Kidney (tissue), 14 donors: ENCODE measurements around the gene IL3RA. TPM values are rescaled to one million over a fixed set of nuclear protein-coding genes. Genes with fewer than 3 reads are reported as not detected.
A peak's percentile ranks its signal among the peaks of the same experiment; 100 is the strongest.

ENCODE experiments used
- DNase-seq, 5 donors: peaks; one replicate each; pipeline ENCODE4 v3.0.0-alpha.2; 2013 to 2020
- FAIRE-seq: peaks from 2 replicates; lab custom pipeline; 2012; peaks lifted over from hg19 to GRCh38; lab: Jason Lieb, UNC
- H3K27ac ChIP-seq, 2 donors: one replicate each; pipeline ENCODE4 v1.7.0; 2013; ENCODE audit warnings: low read depth in 2 of 2, low read length in 2 of 2, inconsistent platforms in 1 of 2
- H3K27me3 ChIP-seq: one replicate; pipeline ENCODE4 v1.7.1; 2013; ENCODE audit warnings: low read length, inconsistent platforms; ENCODE audit not compliant: control insufficient read depth, insufficient read depth
- H3K36me3 ChIP-seq, 3 donors: one replicate each; pipeline versions ENCODE4 v1.7.0 to v1.7.1; 2013; ENCODE audit warnings: low read length in 3 of 3, control low read depth in 1 of 3, inconsistent platforms in 1 of 3; ENCODE audit not compliant: insufficient read depth in 3 of 3, control insufficient read depth in 2 of 3
- H3K4me1 ChIP-seq, 3 donors: one replicate each; pipeline versions ENCODE4 v1.7.0 to v1.7.1; 2013; ENCODE audit warnings: low read length in 3 of 3, inconsistent platforms in 1 of 3, low read depth in 1 of 3; ENCODE audit not compliant: control insufficient read depth in 2 of 3, insufficient read depth in 2 of 3
- H3K4me3 ChIP-seq, 3 donors: one replicate each; pipeline versions ENCODE4 v1.7.0 to v1.8.1; 2013; ENCODE audit warnings: low read length in 3 of 3, control low read depth in 1 of 3, inconsistent platforms in 1 of 3
- H3K9ac ChIP-seq, 3 donors: one replicate each; pipeline versions ENCODE4 v1.7.0 to v1.7.1; 2013; ENCODE audit warnings: low read length in 3 of 3, control low read depth in 1 of 3, inconsistent platforms in 1 of 3
- H3K9me3 ChIP-seq, 3 donors: one replicate each; pipeline versions ENCODE4 v1.7.0 to v1.7.1; 2013; ENCODE audit warnings: low read length in 3 of 3, control low read depth in 1 of 3, inconsistent platforms in 1 of 3; ENCODE audit not compliant: control insufficient read depth in 2 of 3, insufficient read depth in 1 of 3
- intact Hi-C: fragments of 100-400 bp; cut with DNase I; formaldehyde crosslinking; loops from one replicate; pipeline ENCODE4 v1.11.1; 2022
- polyA plus RNA-seq: library from polyadenylated mRNA; stranded (reverse); fragments of 350-450 nt; fragmentation: Illumina TruSeq; extraction: RNeasy Lipid Tissue Mini Kit (QIAGEN cat#74804); gene quantifications from one replicate; pipeline ENCODE4 v1.2.3, GENCODE V29; 2014; ENCODE audit warnings: low read depth, low replicate concordance; ENCODE audit not compliant: insufficient read depth
- total RNA-seq: library from RNA; stranded (reverse); fragmentation: NEBNext Ultra II Directional; extraction: Animal tissue kit (Norgen Biotek cat#: 25700); gene quantifications from one replicate; pipeline ENCODE4 v1.2.1, GENCODE V29; 2021
- TF ChIP-seq, protein P1 (sequence below): IDR thresholded peaks from 3 replicates; pipeline ENCODE4 v1.5.1; 2012; ENCODE audit warnings: mild to moderate bottlenecking, moderate library complexity, borderline replicate concordance; ENCODE audit not compliant: insufficient read depth; ENCODE audit errors: extremely low read depth
- donor health status: control.
- donor health status: control.
- donor health status: control.
- donor health status: control.
- donor health status: control.
- donor health status: DM: yes; HTN: yes; CAD: no.
- donor health status: Normal renal cell carcinoma (clear cell type).

IL3RA gene
- total and polyA plus RNA-seq, 2 donors from 2014 or later: 4.6 to 10.2 TPM

DNA sequence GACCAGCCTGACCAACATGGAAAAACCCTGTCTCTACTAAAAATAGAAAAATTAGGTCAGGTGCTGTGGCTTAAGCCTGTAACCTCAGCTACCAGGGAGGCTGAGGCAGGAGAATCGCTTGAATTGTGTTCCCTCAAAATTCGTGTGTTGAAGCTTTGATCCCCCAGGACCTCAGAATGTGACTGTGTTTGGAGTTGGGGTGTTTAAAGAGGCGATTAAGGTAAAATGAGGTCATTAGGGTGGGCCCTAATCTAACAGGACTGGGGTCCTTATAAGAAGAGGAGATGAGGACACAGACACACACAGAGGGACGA is 31.8 kb downstream of the IL3RA start:
- Histone ChIP-seq H3K27ac (no peak overlapping the region), H3K27me3 (no peaks in the 10 kb centered on the region), H3K4me3 (no peak overlapping the region), H3K9me3 (no peaks in the 10 kb centered on the region), H3K36me3 (no peaks in the 10 kb centered on the region), H3K9ac (no peak overlapping the region), H3K4me1 (no peaks in the 10 kb centered on the region)
- TF ChIP-seq, protein P1, sequence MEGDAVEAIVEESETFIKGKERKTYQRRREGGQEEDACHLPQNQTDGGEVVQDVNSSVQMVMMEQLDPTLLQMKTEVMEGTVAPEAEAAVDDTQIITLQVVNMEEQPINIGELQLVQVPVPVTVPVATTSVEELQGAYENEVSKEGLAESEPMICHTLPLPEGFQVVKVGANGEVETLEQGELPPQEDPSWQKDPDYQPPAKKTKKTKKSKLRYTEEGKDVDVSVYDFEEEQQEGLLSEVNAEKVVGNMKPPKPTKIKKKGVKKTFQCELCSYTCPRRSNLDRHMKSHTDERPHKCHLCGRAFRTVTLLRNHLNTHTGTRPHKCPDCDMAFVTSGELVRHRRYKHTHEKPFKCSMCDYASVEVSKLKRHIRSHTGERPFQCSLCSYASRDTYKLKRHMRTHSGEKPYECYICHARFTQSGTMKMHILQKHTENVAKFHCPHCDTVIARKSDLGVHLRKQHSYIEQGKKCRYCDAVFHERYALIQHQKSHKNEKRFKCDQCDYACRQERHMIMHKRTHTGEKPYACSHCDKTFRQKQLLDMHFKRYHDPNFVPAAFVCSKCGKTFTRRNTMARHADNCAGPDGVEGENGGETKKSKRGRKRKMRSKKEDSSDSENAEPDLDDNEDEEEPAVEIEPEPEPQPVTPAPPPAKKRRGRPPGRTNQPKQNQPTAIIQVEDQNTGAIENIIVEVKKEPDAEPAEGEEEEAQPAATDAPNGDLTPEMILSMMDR: no peak
- DNase-seq (no peak), FAIRE-seq (no peak)
- intact Hi-C loops: no loop called here

DNA sequence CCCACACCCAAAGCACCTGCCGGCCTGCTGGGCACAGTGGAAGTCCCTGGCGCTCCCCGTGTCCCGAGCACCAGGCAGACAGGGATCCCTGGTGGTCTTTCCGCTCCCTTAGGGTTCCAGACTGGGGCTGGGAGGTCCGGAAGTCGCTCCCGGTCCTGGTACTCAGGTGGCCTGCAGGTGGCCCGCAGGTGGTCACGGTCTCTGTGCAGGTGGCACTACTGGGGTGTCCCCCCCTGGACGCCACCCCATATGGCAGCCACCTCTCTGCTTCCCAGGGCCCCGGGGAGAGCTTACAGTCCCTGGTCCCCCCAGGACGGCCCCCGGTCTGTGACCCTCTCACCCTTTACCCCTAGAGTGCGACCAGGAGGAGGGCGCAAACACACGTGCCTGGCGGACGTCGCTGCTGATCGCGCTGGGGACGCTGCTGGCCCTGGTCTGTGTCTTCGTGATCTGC is 41.7 kb downstream of the IL3RA start:
- Histone ChIP-seq H3K27me3 (no peaks in the 10 kb centered on the region), H3K27ac (no peak overlapping the region), H3K4me3 (no peak overlapping the region), H3K9ac (no peak overlapping the region), H3K4me1 (no peaks in the 10 kb centered on the region), H3K36me3 (no peaks in the 10 kb centered on the region), H3K9me3 (no peaks in the 10 kb centered on the region)
- FAIRE-seq (no peak), DNase-seq (peak in 2 of 5 donors; percentile 47 to 73)
- intact Hi-C loops: no loop called here
- TF ChIP-seq, protein P1: no peak

DNA sequence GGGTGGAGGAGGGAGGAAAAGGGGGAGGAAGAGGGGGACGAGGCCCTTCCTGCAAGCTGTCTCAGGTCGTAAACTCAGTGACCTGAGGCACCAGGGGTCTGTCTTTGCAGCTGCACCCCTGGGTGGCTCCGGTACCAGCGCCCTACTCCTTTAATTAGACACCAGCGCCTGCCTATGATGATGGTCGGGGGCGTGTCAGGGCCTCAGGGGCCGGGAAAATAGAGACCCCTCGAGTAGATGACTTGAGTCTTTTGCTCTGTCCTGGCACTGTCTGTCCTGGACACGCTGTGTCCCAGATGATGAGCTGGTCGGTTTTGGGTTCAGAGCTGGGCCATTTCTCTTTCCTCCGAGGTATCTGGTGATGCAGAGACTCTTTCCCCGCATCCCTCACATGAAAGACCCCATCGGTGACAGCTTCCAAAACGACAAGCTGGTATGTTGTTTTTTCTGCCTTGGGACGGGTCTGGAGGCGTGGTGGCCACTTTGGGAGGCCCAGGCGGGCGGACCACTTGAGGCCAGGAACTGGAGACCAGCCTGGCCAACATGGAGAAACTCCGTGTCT is 44.2 kb downstream of the IL3RA start:
- Histone ChIP-seq H3K4me1 (no peaks in the 10 kb centered on the region), H3K27me3 (no peaks in the 10 kb centered on the region), H3K9me3 (no peaks in the 10 kb centered on the region), H3K4me3 (no peak overlapping the region), H3K9ac (no peak overlapping the region), H3K36me3 (peaks cover 0 to 12% (median 5%) of the 10 kb centered on the region in 3 donors), H3K27ac (no peak overlapping the region)
- intact Hi-C loops: no loop called here
- TF ChIP-seq, protein P1: no peak
- FAIRE-seq (no peak), DNase-seq (peak in 2 of 5 donors; percentile 60 to 63)
